Panc1 (cell line): ENCODE data around the gene OR51Q1. TPM values are rescaled to one million over a fixed set of nuclear protein-coding genes. Genes with fewer than 3 reads are reported as not detected.

Experiments
- ATAC-seq: fragments of 200-7000 bp; cut with Tn5 transposase; 2 replicates; pipeline ENCODE4 v1.9.1; 2020; ENCODE audit warnings: mild to moderate bottlenecking, moderate library complexity
- BruUV-seq: library from RNA; stranded (reverse); fragments of 400-500 nt; replicated peaks from 2 replicates; lab custom pipeline; 2021; lab: Mats Ljungman, UMichigan
- CTCF ChIA-PET: fragments of 300-600 bp; sonication (Branson Sonifier 250); formaldehyde crosslinking; loops from one replicate; lab custom pipeline; 2022; ENCODE audit warnings: antibody characterized with exemption; lab: Charles Lee
- POLR2A ChIA-PET: fragments of 300-600 bp; sonication (Branson Sonifier 250); formaldehyde crosslinking; loops from one replicate; lab custom pipeline; 2022; ENCODE audit warnings: antibody characterized with exemption; lab: Charles Lee
- DNase-seq: peaks from one replicate; pipeline ENCODE4 v3.0.0-alpha.2; 2010; ENCODE audit warnings: low read depth, low spot score
- H3K27ac ChIP-seq: 2 replicates; pipeline ENCODE4 v1.5.1; 2011; ENCODE audit warnings: mild to moderate bottlenecking, low read length, inconsistent platforms
- H3K27me3 ChIP-seq: fragments of 200-500 bp; sonication (Bioruptor generic); 2 replicates; pipeline ENCODE4 v1.6.0; 2014; ENCODE audit warnings: low read length, inconsistent platforms; ENCODE audit not compliant: control insufficient read depth, insufficient read depth
- H3K36me3 ChIP-seq: fragments of 200-500 bp; sonication (Bioruptor generic); 2 replicates; pipeline ENCODE4 v1.5.1; 2014; ENCODE audit warnings: inconsistent platforms, mild to moderate bottlenecking, low read length, moderate library complexity; ENCODE audit not compliant: control insufficient read depth, insufficient read depth
- H3K4me1 ChIP-seq: 2 replicates; pipeline ENCODE4 v1.5.1; 2011; ENCODE audit warnings: inconsistent platforms, mild to moderate bottlenecking, low read length, moderate library complexity; ENCODE audit not compliant: control insufficient read depth, insufficient read depth
- H3K4me3 ChIP-seq, 2 experiments: 2 replicates each; pipeline ENCODE4 v1.5.1; 2011 to 2012; ENCODE audit warnings: low read depth in 2 of 2, low read length in 2 of 2, mild to moderate bottlenecking in 2 of 2, inconsistent platforms in 1 of 2, moderate library complexity in 1 of 2
- H3K9me3 ChIP-seq: fragments of 200-500 bp; sonication (Bioruptor generic); 2 replicates; pipeline ENCODE4 v1.5.1; 2014; ENCODE audit warnings: low read depth, mild to moderate bottlenecking, inconsistent platforms, low read length, moderate library complexity; ENCODE audit not compliant: control insufficient read depth, insufficient read depth
- CTCF ChIP-seq: fragments of 450-650 bp; IDR thresholded peaks from 2 replicates; pipeline ENCODE4 v1.5.1; 2017; ENCODE audit warnings: mild to moderate bottlenecking
- POLR2AphosphoS5 ChIP-seq: IDR thresholded peaks from 2 replicates; pipeline ENCODE4 v1.6.1; 2012; ENCODE audit warnings: mild to moderate bottlenecking, low read depth, low read length, moderate library complexity
- REST ChIP-seq, 2 experiments: IDR thresholded peaks; 2 replicates each; pipeline ENCODE4 v1.6.1; 2011 to 2012; ENCODE audit warnings: low read depth in 2 of 2, control low read depth in 1 of 2, low read length in 1 of 2, mild to moderate bottlenecking in 1 of 2, moderate library complexity in 1 of 2; ENCODE audit not compliant: insufficient read depth in 1 of 2
- SIN3A ChIP-seq: IDR thresholded peaks from 2 replicates; pipeline ENCODE4 v1.6.1; 2012; ENCODE audit warnings: low read depth, mild to moderate bottlenecking, low read length, moderate library complexity, borderline replicate concordance; ENCODE audit not compliant: insufficient read depth
- TCF7L2 ChIP-seq: IDR thresholded peaks from 2 replicates; pipeline ENCODE4 v1.6.1; 2011; ENCODE audit warnings: mild to moderate bottlenecking, low read depth, low read length, inconsistent platforms
- in situ Hi-C: cut with HindIII; loops from 2 replicates; pipeline ENCODE4 v1.10.0; 2016; ENCODE audit warnings: low sequenced_read_pairs, low pct_unique_long_range_greater_than_20kb
- intact Hi-C: fragments of 100-400 bp; cut with micrococcal nuclease; formaldehyde crosslinking; loops from one replicate; pipeline ENCODE4 v1.10.0; 2022; ENCODE audit not compliant: unreplicated experiment
- total RNA-seq: library from RNA; stranded (reverse); gene quantifications from one replicate; pipeline ENCODE4 v1.2.1, GENCODE V29; 2021; ENCODE audit not compliant: unreplicated experiment

Gene OR51Q1
- total RNA-seq, 1 experiment from 2014 or later, result not detected

GRCh38 chr11:5394091-5394490 lies 27.8 kb upstream of the OR51Q1 start:
- ATAC-seq, result no peak
- no TSS peak for BruUV-seq
- no peak for DNase-seq
- Histone ChIP-seq H3K27me3 (no peaks in the 10 kb centered on the region), H3K27ac (no peak overlapping the region), H3K4me3 (no peak overlapping the region), H3K36me3 (no peaks in the 10 kb centered on the region), H3K9me3 (no peaks in the 10 kb centered on the region), H3K4me1 (no peaks in the 10 kb centered on the region)
- TF ChIP-seq POLR2AphosphoS5, result no peak
- TF ChIP-seq REST (IDR thresholded peaks at IDR 0.05; ENCODE audit: insufficient read depth in 1 of 2, low read depth in 2 of 2, low read length in 1 of 2), result no peak
- ChIA-PET POLR2A (no interaction called here), CTCF (no interaction called here)
- intact Hi-C loops (no loop called here), in situ Hi-C loops (no loop called here)

- Histone ChIP-seq H3K27me3 (no peaks in the 10 kb centered on the region), H3K27ac (no peak overlapping the region), H3K9me3 (no peaks in the 10 kb centered on the region), H3K4me3 (no peak overlapping the region), H3K36me3 (no peaks in the 10 kb centered on the region), H3K4me1 (no peaks in the 10 kb centered on the region)
- no TSS peak for BruUV-seq
- intact Hi-C loops (no loop called here), in situ Hi-C loops (no loop called here)
- ATAC-seq (no peak), DNase-seq (no peak)
- ChIA-PET POLR2A (no interaction called here), CTCF (no interaction called here)
- TF ChIP-seq TCF7L2 (no peak), SIN3A (no peak), CTCF (no peak), POLR2AphosphoS5 (no peak), REST (IDR thresholded peaks at IDR 0.05; ENCODE audit: insufficient read depth in 1 of 2, low read depth in 2 of 2, low read length in 1 of 2) (no peak)
Observed at GRCh38 chr11:5398936-5399335, 23.0 kb upstream of the OR51Q1 start.
